Neural progenitor cell (in vitro differentiated cells): ENCODE data around the gene ADCY6. TPM values are rescaled to one million over a fixed set of nuclear protein-coding genes. Genes with fewer than 3 reads are reported as not detected.

Experiments
- DNase-seq: peaks from one replicate; pipeline ENCODE4 v3.0.0-alpha.2; 2016; ENCODE audit warnings: low spot score
- H2AFZ ChIP-seq: fragments of 200-600 bp; sonication (generic); replicated peaks from 2 replicates; pipeline ENCODE4 v1.6.1; 2016; ENCODE audit warnings: antibody characterized with exemption
- H3F3A ChIP-seq: fragments of 200-600 bp; sonication (generic); 2 replicates; pipeline ENCODE4 v1.6.1; 2016; ENCODE audit warnings: antibody characterized with exemption, low read depth
- H3K27ac ChIP-seq: fragments of 200-600 bp; sonication (generic); 2 replicates; pipeline ENCODE4 v1.5.1; 2016; ENCODE audit warnings: mild to moderate bottlenecking
- H3K27me3 ChIP-seq: fragments of 200-600 bp; sonication (generic); 2 replicates; pipeline ENCODE4 v1.6.1; 2016; ENCODE audit warnings: mild to moderate bottlenecking, moderate library complexity
- H3K36me3 ChIP-seq: fragments of 200-600 bp; sonication (generic); 2 replicates; pipeline ENCODE4 v1.5.1; 2016
- H3K4me1 ChIP-seq: fragments of 200-600 bp; sonication (generic); 2 replicates; pipeline ENCODE4 v1.6.1; 2016; ENCODE audit warnings: mixed run types
- H3K4me2 ChIP-seq: fragments of 200-600 bp; sonication (generic); 2 replicates; pipeline ENCODE4 v1.6.1; 2016
- H3K4me3 ChIP-seq: fragments of 200-600 bp; sonication (generic); 2 replicates; pipeline ENCODE4 v1.5.1; 2016
- H3K79me2 ChIP-seq: fragments of 200-600 bp; sonication (generic); 2 replicates; pipeline ENCODE4 v1.6.1; 2016; ENCODE audit warnings: low read depth
- H3K9ac ChIP-seq: fragments of 200-600 bp; sonication (generic); 2 replicates; pipeline ENCODE4 v1.6.1; 2016
- H3K9me3 ChIP-seq: fragments of 200-600 bp; sonication (generic); 2 replicates; pipeline ENCODE4 v1.5.1; 2016; ENCODE audit warnings: low read depth
- H4K20me1 ChIP-seq: fragments of 200-600 bp; sonication (generic); 2 replicates; pipeline ENCODE4 v1.6.1; 2016; ENCODE audit warnings: low read depth
- H3K27ac Mint-ChIP-seq: 3 replicates; pipeline ENCODE4 v1.8.0; 2021; ENCODE audit warnings: mixed read lengths
- H3K27me3 Mint-ChIP-seq: 2 replicates; pipeline ENCODE4 v1.8.0; 2022; ENCODE audit warnings: low read depth, mild to moderate bottlenecking, inconsistent platforms, moderate library complexity, mixed read lengths; ENCODE audit not compliant: insufficient read depth
- H3K36me3 Mint-ChIP-seq: 3 replicates; pipeline ENCODE4 v1.8.0; 2021; ENCODE audit warnings: mixed read lengths
- H3K4me1 Mint-ChIP-seq: 3 replicates; pipeline ENCODE4 v1.8.0; 2021; ENCODE audit warnings: mixed read lengths
- H3K4me3 Mint-ChIP-seq: 3 replicates; pipeline ENCODE4 v1.8.0; 2021; ENCODE audit warnings: mild to moderate bottlenecking, moderate library complexity, mixed read lengths
- H3K9me3 Mint-ChIP-seq: 3 replicates; pipeline ENCODE4 v1.8.0; 2020; ENCODE audit warnings: mixed read lengths
- EZH2 ChIP-seq: fragments of 200-600 bp; sonication (generic); IDR thresholded peaks from 2 replicates; pipeline ENCODE4 v1.6.1; 2017; ENCODE audit warnings: antibody characterized with exemption, mild to moderate bottlenecking, moderate library complexity
- EZH2phosphoT487 ChIP-seq: fragments of 200-600 bp; sonication (generic); IDR thresholded peaks from 2 replicates; pipeline ENCODE4 v1.6.1; 2017; ENCODE audit warnings: antibody characterized with exemption
- total RNA-seq: library from RNA; depleted of rRNA; stranded (reverse); fragments of >200 nt; gene quantifications from 2 replicates; pipeline ENCODE4 v1.2.3, GENCODE V29; 2015; ENCODE audit warnings: low replicate concordance
- TF ChIP-seq, protein P1 (sequence below): fragments of 200-600 bp; sonication (generic); IDR thresholded peaks from 2 replicates; pipeline ENCODE4 v1.5.1; 2017; ENCODE audit warnings: antibody characterized with exemption, mild to moderate bottlenecking

Gene ADCY6
- total RNA-seq, 1 donor from 2014 or later: 22.4 TPM

DNA sequence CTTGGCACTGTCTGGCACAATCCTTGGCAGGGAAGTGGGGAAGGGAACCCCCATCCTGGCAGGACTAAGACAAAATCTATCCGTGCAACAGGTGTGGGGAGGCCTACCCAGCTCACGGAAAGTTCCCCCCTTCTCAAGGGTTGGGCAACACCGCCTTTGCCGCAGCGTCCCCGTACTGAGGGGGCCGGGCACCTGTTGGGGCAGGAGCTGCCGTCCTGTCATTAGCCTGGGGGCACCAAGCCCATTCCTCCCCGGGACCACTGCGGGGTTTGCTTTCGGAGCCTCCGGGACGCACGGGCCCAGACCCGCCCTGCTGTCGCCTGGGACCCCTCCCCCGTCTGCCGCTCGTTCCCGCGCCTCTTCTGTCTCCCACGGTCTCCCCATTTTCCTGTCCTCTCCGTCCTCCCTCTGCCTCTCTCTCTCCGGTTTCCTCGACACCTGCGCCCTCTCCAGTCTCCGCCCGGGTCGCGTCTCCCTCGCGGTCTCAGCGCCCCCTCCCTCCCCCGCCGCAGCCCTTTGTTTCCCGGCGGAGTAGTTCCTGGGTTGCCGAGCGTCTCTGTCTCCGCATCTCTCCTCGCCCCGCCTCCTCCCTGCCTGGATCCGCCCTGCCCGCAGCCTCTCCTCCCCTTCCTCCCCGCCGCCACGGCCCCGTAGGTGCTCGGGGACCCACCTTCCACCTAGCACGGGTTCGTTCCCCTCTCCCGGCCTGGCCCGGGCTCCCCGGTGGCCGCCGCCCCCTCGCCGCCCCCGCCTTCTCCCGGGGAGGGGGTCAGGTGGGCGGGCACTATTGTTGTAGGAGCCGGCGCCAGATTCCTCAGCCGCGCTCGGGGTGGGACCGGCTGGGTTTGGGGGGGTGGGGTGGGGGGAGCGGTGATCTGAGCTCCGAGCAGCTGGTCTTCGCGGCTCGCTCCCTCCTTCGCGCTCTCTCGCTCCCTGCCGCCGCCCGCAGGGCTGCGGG lies 29.3 kb upstream of the ADCY6 start, which contains the start of gene CACNB3:
CACNB3 (plus strand) TSS at position 624 of the 958 bp plus-strand sequence. CDS start 434 bp downstream, outside the sequence.
- Histone ChIP-seq H3K79me2 (peaks cover 12% of the 10 kb centered on the region), H3K4me1 (peaks cover 38% of the 10 kb centered on the region), H3K4me2 (peak within 1 kb of the TSS; percentile 89), H3K27ac (no peak within 1 kb of the TSS), H3K36me3 (no peaks in the 10 kb centered on the region), H4K20me1 (peaks cover 21% of the 10 kb centered on the region), H3K9me3 (no peaks in the 10 kb centered on the region), H3K4me3 (peak within 1 kb of the TSS; percentile 87), H2AFZ (peak within 1 kb of the TSS; percentile 88), H3K9ac (peak within 1 kb of the TSS; percentile 11), H3K27me3 (peaks cover 20% of the 10 kb centered on the region), H3F3A (peaks cover 45% of the 10 kb centered on the region)
- Mint-ChIP-seq H3K27ac (peak within 1 kb of the TSS; percentile 96), H3K4me3 (peak within 1 kb of the TSS; percentile 94), H3K9me3 (no peaks in the 10 kb centered on the region), H3K4me1 (peaks cover 44% of the 10 kb centered on the region), H3K36me3 (no peaks in the 10 kb centered on the region), H3K27me3 (peaks cover 5% of the 10 kb centered on the region)
- TF ChIP-seq EZH2: no peak
- TF ChIP-seq EZH2phosphoT487: no peak
- TF ChIP-seq, protein P1, sequence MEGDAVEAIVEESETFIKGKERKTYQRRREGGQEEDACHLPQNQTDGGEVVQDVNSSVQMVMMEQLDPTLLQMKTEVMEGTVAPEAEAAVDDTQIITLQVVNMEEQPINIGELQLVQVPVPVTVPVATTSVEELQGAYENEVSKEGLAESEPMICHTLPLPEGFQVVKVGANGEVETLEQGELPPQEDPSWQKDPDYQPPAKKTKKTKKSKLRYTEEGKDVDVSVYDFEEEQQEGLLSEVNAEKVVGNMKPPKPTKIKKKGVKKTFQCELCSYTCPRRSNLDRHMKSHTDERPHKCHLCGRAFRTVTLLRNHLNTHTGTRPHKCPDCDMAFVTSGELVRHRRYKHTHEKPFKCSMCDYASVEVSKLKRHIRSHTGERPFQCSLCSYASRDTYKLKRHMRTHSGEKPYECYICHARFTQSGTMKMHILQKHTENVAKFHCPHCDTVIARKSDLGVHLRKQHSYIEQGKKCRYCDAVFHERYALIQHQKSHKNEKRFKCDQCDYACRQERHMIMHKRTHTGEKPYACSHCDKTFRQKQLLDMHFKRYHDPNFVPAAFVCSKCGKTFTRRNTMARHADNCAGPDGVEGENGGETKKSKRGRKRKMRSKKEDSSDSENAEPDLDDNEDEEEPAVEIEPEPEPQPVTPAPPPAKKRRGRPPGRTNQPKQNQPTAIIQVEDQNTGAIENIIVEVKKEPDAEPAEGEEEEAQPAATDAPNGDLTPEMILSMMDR: no peak
- DNase-seq: peak; percentile 92

DNA sequence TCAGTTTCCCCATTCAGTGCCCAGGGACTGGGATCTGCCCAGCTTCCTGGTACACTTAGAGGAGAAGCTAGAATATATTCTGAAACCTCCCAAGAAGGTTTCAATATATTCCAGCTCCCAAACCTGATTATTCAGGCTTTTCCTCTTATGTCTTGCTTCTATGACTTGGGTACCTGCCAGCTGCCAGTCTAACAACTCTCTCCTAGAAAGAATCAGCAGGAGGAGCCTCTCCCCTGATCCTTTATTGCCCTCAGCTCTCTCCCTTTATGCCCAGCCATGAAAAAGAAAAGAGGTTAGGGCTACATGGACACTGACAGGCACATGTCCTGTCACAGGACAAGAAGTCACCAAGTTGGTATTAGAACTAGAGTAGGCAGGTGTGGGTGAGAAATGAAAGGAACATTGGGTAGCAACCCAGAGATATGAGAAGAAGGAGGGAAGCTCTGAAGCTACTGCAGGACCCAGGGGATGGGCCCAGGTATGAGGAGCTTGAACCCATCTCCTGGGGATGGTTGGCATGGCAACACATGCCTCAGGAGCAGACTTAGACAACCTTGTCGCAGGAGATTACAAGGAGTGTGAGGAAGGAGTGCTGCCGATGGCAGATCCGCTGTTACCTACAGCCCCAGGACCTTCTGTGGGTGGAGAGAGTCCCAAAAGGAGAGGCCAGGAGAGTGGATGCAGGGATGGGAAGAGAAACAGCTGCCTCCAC lies 27.4 kb upstream of the ADCY6 start:
- H3K27me3 ChIP-seq: peaks cover 20% of the 10 kb centered on the region
- peak overlapping the region; percentile 89 for H3K4me2 ChIP-seq
- DNase-seq: no peak
- H3K36me3 ChIP-seq: no peaks in the 10 kb centered on the region
- H3K9ac ChIP-seq: no peak overlapping the region
- peaks cover 49% of the 10 kb centered on the region for H3F3A ChIP-seq
- peak overlapping the region; percentile 79 for H3K4me3 ChIP-seq
- H3K4me1 ChIP-seq: peaks cover 47% of the 10 kb centered on the region
- no peaks in the 10 kb centered on the region for H3K9me3 ChIP-seq
- H3K79me2 ChIP-seq: peaks cover 12% of the 10 kb centered on the region
- no peak overlapping the region for H2AFZ ChIP-seq
- Mint-ChIP-seq H3K27ac (no peak overlapping the region), H3K4me3 (peak overlapping the region; percentile 94), H3K4me1 (peaks cover 57% of the 10 kb centered on the region), H3K27me3 (peaks cover 10% of the 10 kb centered on the region), H3K36me3 (no peaks in the 10 kb centered on the region), H3K9me3 (no peaks in the 10 kb centered on the region)
- peaks cover 17% of the 10 kb centered on the region for H4K20me1 ChIP-seq
- TF ChIP-seq EZH2 (no peak), EZH2phosphoT487 (no peak)
- TF ChIP-seq, protein P1: no peak
- no peak overlapping the region for H3K27ac ChIP-seq

DNA sequence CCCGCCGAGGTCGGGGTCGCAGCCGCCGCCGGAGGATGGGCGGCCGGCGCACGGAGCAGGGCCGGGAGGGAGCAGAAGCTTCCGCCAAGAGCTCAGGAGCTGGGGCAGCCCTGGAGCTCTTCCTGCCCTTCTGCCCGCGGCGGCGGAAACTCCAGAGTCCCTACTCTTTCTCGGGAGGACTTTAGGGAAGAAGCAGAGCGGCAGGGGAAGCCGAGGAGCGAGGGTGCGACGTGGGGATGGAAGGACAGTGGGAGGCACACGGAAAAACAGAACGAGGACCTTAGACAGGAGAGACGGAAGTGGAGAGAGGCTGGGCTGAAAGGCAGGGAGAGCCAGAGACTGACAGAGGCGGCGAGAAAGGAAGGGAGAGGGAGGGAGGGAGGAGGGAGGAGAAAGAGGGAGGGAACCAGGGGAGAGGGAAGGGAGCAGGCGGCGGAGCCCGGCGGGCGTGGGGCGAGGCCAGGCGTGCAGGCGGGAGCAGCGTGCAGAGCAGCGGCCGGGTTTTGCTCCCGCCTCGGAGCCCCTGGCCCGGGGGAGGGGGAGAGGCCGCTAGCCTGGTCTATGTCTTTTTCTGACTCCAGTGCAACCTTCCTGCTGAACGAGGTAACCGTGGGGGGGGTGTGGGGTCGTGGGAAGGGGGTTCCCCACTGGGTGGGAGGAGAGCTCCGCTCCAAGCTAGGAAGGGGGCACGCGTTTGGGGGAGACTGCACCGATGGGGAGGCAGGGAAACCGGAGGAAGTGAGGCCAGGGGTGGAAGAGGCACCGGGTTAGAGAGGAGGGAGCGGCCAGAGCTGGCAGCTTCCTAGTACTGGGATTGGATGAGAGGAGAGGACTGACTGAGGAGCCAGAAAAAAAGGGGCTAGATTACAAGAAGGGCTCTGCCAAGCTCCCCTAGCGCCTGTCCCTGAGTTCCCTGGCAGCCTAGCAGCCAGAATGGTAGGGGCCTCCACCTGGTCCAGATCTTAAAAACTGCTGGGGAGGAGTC lies 26.5 kb upstream of the ADCY6 start:
- Histone ChIP-seq H3K36me3 (no peaks in the 10 kb centered on the region), H4K20me1 (peaks cover 17% of the 10 kb centered on the region), H3K9ac (peak overlapping the region; percentile 51), H2AFZ (peak overlapping the region; percentile 82), H3K4me3 (peak overlapping the region; percentile 79), H3K27me3 (peaks cover 20% of the 10 kb centered on the region), H3K79me2 (peaks cover 12% of the 10 kb centered on the region), H3K9me3 (no peaks in the 10 kb centered on the region), H3K4me1 (peaks cover 47% of the 10 kb centered on the region), H3K4me2 (peak overlapping the region; percentile 89), H3K27ac (no peak overlapping the region), H3F3A (peaks cover 49% of the 10 kb centered on the region)
- Mint-ChIP-seq H3K4me3 (peak overlapping the region; percentile 94), H3K27ac (peak overlapping the region; percentile 77), H3K9me3 (no peaks in the 10 kb centered on the region), H3K27me3 (peaks cover 13% of the 10 kb centered on the region), H3K4me1 (peaks cover 66% of the 10 kb centered on the region), H3K36me3 (no peaks in the 10 kb centered on the region)
- peak; percentile 89 for DNase-seq
- TF ChIP-seq, protein P1: no peak
- TF ChIP-seq EZH2phosphoT487: no peak
- TF ChIP-seq EZH2: no peak
